ENCODE data around the gene MAGEA9B.
"Not testable (repeated sequence)": the region's sequence is repeated elsewhere in the genome, so short reads cannot be mapped to it uniquely, and the experiment has no call there.

GRCh38 chrX:149595214-149595613, 8.0 kb upstream of the MAGEA9B start, which contains the start of gene HSFX2:
- not testable (repeated sequence) for TF ChIP-seq CTCF (IDR thresholded peaks at IDR 0.05 in 4 of 5, conservative IDR thresholded peaks at IDR 0.05 in 1 of 5); POLR2A (IDR thresholded peaks at IDR 0.05)

Measured in gastrocnemius medialis (tissue), 4 donors.